Lung microvascular endothelial cell (primary cell): ENCODE measurements around the gene MYO18B. TPM values are rescaled to one million over a fixed set of nuclear protein-coding genes. Genes with fewer than 3 reads are reported as not detected.

Source experiments
- DNase-seq, 2 donors: peaks; one replicate each; pipeline versions ENCODE4 v3.0.0 to v3.0.0-alpha.2; 2010; ENCODE audit warnings: low read depth in 2 of 2
- total RNA-seq: library from RNA; depleted of rRNA; stranded (reverse); fragments of >200 nt; gene quantifications from 2 replicates; pipeline ENCODE4 v1.2.1, GENCODE V29; 2014

The MYO18B gene
- total RNA-seq, 1 donor from 2014 or later: not detected

- DNase-seq: no peak
Measured at GRCh38 chr22:25844601-25845000, 102.6 kb downstream of the MYO18B start.

GRCh38 chr22:25845985-25846745 lies 104.2 kb downstream of the MYO18B start:
- no peak for DNase-seq

- DNase-seq: no peak
Measured at GRCh38 chr22:25847451-25847850, 105.5 kb downstream of the MYO18B start.

DNA sequence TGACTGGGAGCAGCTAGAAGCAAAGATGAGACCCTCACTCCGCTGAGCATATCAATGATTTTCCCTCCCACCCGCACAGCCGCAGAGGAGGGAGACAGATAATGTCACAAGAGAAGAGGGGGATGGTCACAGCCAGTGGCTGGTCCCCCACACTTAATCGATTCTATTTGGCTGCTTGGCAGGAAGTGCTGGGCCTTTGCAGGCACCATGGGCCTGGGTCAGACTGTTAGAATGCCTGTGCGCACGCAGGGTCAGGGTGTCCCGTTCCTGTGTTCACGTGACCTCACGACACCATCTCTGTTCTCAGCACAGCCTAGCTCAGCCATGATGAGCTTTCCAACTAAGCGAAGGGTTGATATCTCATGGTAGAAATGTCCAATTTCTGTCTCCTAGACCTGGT lies 107.0 kb downstream of the MYO18B start:
- DNase-seq: no peak

DNA sequence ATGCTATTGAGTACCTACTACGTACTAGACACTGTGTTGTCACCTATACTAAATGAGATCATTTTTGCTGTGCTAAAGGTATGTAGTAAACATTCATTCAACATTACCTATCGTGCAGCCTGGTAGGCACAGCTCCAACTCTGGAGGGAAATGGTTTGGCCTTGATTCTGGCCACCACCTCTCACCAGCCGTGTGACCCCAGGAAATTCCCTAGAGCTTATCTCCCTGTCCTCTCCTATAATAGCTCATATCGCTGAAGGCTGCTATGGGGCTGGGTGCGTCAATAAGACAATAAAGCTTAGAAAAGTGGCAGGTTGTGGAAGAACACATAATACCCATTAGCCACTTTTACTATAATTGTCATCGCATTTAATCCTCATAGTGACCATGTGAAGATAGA lies 107.5 kb downstream of the MYO18B start:
- peak in 1 of 2 donors; percentile 9 for DNase-seq

DNA sequence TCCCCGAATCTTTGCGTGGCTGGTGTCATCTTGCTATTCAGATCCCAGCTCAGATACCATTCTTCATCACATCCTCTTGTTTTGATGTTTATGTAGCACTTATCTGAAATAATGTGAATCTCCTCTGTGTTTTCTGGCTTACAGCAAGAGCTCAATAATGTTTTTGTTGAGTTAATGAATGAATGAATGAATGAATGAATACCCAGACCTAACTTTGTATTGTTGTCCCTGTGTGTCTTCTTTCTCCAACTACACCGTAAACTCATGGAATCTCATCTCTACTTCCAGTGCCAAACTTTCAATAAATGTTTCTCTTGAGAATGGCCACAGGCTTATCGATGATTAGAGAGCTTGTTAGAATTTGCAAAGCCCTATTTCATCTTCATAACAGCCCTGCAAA lies 110.2 kb downstream of the MYO18B start:
- DNase-seq: no peak

DNA sequence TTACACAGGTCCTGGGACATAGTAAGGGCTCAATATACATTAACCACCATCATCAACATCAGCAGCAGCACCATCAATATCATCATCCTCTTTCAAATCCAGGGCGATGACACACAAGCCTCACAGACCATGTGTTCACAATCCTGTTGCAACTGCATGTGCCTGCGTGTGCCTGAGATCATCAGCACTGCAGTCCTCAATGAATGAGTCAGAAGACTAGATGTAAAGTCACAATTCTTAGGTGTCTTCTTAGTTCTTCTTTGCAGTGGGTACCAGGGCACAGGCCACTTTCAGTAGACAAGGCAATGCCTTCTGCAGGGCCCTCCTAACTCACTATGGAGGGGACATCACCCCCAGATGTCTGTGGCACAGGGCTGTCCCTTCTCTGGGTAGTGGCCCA lies 111.1 kb downstream of the MYO18B start:
- DNase-seq: no peak

- no peak for DNase-seq
Measured at GRCh38 chr22:25853501-25854284, 111.7 kb downstream of the MYO18B start.

GRCh38 chr22:25869771-25870170 lies 127.8 kb downstream of the MYO18B start:
- DNase-seq: no peak

- no peak for DNase-seq
Measured at GRCh38 chr22:25874327-25874726, 132.3 kb downstream of the MYO18B start.

GRCh38 chr22:25875461-25875860 lies 133.5 kb downstream of the MYO18B start:
- DNase-seq: no peak

DNA sequence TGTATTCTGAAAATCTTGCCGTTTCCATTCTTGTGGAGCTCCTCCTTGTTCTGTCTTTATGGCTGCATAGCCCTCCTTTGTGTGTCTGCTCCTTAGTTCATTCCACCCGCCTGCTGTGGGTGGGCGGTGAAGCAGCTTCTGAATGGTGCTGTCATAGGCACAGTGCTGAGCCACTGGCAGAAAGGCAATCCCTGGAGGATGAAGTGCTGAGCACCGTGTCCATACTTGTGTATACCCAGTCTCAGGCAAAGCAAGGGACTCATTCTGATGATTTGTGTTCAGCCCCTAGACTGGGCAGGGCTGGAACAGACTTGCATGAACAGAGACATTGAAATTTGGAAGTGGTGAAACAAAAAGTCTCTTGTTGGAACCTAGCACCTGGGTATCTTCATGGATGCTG lies 134.9 kb downstream of the MYO18B start:
- no peak for DNase-seq

- DNase-seq: no peak
Measured at GRCh38 chr22:25878933-25879332, 136.9 kb downstream of the MYO18B start.

GRCh38 chr22:25880524-25880923 lies 138.5 kb downstream of the MYO18B start:
- no peak for DNase-seq

DNA sequence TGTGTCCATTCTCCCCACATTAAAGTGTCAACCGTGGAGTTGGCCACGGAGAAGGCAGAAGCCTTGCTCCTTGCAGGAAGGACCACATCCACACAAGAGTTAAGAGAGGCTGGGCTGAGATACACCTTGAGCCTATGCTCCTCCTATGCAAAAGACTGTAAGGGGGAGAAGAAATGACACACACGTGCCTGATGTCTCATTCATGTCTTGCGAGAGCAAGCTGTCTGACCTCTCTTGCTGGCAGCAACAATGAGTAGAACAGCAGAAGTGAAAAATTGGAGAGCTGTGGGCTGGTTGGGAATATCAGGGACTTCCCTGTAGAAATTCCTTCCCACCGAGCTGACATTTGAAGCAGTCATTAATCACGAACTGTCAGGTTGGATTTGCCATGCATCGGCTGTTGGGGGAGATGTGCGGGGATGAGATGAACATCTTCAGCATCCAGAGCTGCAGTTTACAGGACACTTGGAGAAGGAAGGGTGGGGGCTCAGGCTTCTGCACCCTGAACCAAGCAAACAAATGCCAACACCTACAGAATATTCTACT lies 139.3 kb downstream of the MYO18B start:
- no peak for DNase-seq

DNA sequence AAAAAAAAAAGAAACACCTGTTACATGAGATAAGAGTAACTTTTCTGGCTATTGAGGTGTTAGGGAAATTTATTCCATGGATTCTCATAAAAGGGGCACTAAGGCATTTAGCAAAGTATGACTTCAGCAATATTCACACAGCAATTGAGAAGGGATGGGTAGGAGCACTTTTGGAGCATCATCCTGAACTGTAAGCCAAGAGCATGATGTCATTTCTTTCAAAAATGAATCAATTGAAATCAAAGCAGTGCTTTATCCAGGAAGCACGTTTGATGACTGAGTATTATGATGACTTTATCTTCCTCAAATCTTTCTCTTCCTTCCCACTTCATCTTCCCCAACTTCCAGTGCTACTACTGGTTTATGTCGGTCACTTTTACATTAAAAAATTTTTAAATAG lies 140.4 kb downstream of the MYO18B start:
- DNase-seq: no peak

DNA sequence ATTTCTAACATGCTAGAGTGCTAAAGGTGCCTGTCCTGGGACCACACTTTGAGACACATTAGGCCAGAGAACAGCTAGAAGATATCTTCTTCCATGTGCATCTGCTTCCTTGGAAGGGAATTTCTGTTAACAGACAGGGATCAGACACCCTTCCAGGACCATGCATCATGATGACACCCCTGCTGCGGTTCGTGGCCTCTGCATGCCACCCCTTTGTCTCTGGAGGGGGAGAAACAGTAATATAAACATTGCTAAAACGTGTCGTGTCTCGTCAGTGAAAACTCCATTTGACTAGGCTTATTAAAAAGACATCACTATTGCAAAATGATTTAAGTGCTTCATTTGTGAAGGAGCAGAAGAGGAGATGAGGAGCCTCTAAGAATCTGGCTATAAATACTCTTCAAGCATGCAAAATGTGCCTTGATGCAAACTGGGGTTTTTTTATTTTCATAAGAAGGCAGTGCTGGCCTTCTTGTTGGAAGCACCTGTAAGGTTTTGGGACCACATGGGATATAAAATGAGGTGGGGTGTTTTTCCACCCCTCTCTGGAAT lies 141.6 kb downstream of the MYO18B start:
- no peak for DNase-seq

GRCh38 chr22:25884121-25884520 lies 142.1 kb downstream of the MYO18B start:
- DNase-seq: no peak

DNA sequence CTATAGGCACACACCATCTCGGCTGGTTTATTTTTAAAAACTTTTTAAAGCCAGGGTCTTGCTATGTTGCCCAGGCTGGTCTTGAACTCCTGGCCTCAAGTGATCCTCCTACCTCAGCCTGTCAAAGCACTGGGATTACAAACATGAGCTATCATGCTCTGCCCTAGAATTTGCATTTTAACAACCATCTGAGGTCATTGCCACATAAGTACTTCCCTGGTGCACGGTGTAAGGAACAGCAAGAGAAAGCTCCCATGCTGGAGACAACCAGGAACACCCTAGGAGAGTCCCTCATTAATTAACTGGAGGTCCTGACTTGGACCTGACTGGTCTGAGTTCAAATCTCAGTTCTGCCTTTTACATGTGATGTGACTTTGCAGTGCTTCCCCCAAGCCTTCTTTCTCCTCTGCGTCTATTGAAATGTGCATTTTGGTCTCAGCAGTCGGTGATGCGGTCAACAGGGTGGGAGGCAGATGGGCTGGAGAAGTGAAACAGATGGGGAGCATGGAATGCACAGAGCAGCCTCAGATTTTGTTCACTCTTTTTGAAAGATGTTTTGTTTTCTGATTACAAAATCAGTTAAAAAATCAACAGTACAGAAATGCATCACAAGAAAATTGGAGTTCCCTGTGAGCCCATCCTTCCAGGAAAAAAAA lies 146.5 kb downstream of the MYO18B start:
- DNase-seq: no peak

GRCh38 chr22:25890651-25891050 lies 148.7 kb downstream of the MYO18B start:
- DNase-seq: no peak

DNA sequence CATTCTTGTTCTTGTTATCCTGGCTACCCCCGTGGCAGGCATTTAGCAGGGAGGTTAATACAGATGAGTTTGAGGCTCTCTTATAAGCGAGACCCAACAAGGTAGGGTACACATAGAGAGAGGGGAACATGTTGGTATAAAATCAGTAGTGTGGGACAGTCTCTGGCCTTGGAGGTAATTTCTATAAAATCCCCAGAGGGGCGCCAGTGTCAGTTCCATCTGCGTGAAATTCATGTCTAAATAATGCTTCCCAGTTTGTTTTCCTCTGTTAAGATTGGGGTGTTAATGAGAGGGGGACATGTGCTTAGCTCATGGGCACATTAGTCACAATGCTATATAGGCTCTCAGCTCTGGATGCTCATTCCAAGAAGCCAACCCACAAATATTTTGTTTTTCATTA lies 150.7 kb downstream of the MYO18B start:
- DNase-seq: no peak

DNA sequence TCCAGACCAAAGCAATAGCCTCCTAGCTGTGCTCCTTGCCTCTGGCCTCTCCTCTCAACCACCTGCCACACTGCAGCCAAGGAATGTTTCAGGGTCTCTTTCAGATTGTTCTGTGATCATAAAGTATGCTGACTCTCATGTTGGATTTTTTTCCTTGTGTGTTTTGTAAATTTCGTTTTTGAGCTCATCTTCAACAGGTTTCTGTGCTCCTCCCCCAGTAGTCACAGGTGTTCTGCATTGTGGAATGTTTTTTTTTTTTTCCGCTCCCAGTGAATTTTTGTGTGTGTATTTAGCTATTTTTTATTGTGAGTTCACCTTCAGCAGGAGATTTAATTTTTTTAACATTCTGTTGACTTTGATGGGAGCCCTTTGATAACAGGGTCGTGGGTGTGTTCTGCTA lies 153.7 kb downstream of the MYO18B start:
- no peak for DNase-seq
